ENCODE data around the gene STX19. TPM values are rescaled to one million over a fixed set of nuclear protein-coding genes. Genes with fewer than 3 reads are reported as not detected.

The STX19 gene
- total RNA-seq, 1 experiment from 2014 or later = not detected

- Histone ChIP-seq H3K56ac (ENCODE audit: insufficient read length, low read depth, low read length) (no peak overlapping the region), H2AFZ (ENCODE audit: low read length) (no peak overlapping the region), H2AK5ac (ENCODE audit: insufficient read length, low read length) (no peak overlapping the region), H3K4me1 (ENCODE audit: insufficient read depth, low read length) (no peaks in the 10 kb centered on the region; the same call in none of the 2 replicates), H4K20me1 (ENCODE audit: control insufficient read depth, insufficient read depth, insufficient read length) (no peaks in the 10 kb centered on the region), H2BK12ac (ENCODE audit: insufficient read length, low read depth, low read length) (no peak overlapping the region), H2BK15ac (ENCODE audit: low read depth, low read length) (no peak overlapping the region), H3K4ac (ENCODE audit: low read depth, low read length) (no peak overlapping the region), H2BK120ac (ENCODE audit: low read depth, low read length, poor library complexity, severe bottlenecking) (no peak overlapping the region), H3K14ac (ENCODE audit: insufficient read depth, low read length) (no peak overlapping the region), H4K5ac (ENCODE audit: insufficient read length, low read depth, low read length) (no peak overlapping the region), H3K79me1 (ENCODE audit: insufficient read depth, low read depth, low read length, poor library complexity, severe bottlenecking) (peaks cover 4% of the 10 kb centered on the region), H2BK5ac (ENCODE audit: insufficient read length, low read length) (no peak overlapping the region), H3K79me2 (ENCODE audit: insufficient read depth, low read length) (no peaks in the 10 kb centered on the region; the same call in 1 of the 2 replicates), H2BK20ac (ENCODE audit: low read depth, low read length, poor library complexity, severe bottlenecking) (no peak overlapping the region), H4K91ac (ENCODE audit: insufficient read length, low read depth, low read length) (no peak overlapping the region), H3K18ac (ENCODE audit: insufficient read length, low read depth, low read length) (no peak overlapping the region), H3K27ac (ENCODE audit: insufficient read length, low read depth, low read length) (no peak overlapping the region), H3K23me2 (ENCODE audit: insufficient read length, low read depth, low read length, poor library complexity, severe bottlenecking) (peaks cover 8% of the 10 kb centered on the region), H4K8ac (replicated peaks; ENCODE audit: insufficient read length, low read depth, low read length) (no peak overlapping the region), H3T11ph (ENCODE audit: low read length) (no peak overlapping the region), H3K9me3 (ENCODE audit: control insufficient read depth, low read depth, low read length) (no peaks in the 10 kb centered on the region), H3K27me3 (ENCODE audit: insufficient read depth, low read length) (no peaks in the 10 kb centered on the region), H3K9ac (ENCODE audit: extremely low read depth, insufficient read length, low read length) (no peak overlapping the region), H3K23ac (ENCODE audit: insufficient read length, low read depth, low read length) (no peak overlapping the region), H3K4me2 (ENCODE audit: insufficient read depth, insufficient read length, low read length) (no peak overlapping the region)
- no CpG with 5 or more reads among the region's 13 CpGs for WGBS (ENCODE audit: extremely low coverage, insufficient read length, low lambda C conversion rate)
- Mint-ChIP-seq H3K4me3 (peak overlapping the region in 1 of 2 experiments; percentile 17; a peak in 2 of 5 replicates), H3K27me3 (ENCODE audit: low read depth) (no peaks in the 10 kb centered on the region), H3K36me3 (ENCODE audit: insufficient read depth in 1 of 3, low read depth in 3 of 3) (peaks cover 0 to 2% (median 1%) of the 10 kb centered on the region in 3 experiments; a peak in 2 of 7 replicates), H3K27ac (no peak overlapping the region), H3K9me3 (no peaks in the 10 kb centered on the region), H3K4me1 (peaks cover 5 to 8% of the 10 kb centered on the region in 2 experiments)
- DNase-seq = no peak
- TF ChIP-seq, protein P1, sequence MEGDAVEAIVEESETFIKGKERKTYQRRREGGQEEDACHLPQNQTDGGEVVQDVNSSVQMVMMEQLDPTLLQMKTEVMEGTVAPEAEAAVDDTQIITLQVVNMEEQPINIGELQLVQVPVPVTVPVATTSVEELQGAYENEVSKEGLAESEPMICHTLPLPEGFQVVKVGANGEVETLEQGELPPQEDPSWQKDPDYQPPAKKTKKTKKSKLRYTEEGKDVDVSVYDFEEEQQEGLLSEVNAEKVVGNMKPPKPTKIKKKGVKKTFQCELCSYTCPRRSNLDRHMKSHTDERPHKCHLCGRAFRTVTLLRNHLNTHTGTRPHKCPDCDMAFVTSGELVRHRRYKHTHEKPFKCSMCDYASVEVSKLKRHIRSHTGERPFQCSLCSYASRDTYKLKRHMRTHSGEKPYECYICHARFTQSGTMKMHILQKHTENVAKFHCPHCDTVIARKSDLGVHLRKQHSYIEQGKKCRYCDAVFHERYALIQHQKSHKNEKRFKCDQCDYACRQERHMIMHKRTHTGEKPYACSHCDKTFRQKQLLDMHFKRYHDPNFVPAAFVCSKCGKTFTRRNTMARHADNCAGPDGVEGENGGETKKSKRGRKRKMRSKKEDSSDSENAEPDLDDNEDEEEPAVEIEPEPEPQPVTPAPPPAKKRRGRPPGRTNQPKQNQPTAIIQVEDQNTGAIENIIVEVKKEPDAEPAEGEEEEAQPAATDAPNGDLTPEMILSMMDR (conservative IDR thresholded peaks at IDR 0.05) = no peak
Observed at GRCh38 chr3:94061297-94061696, 32.9 kb upstream of the STX19 start.
